Activated T-cell treated with anti-CD3 and anti-CD28 coated beads, Interleukin-2, amount 50 U/mL, for 72 hours (primary cell): ENCODE data around the gene SPATA13. TPM values are rescaled to one million over a fixed set of nuclear protein-coding genes. Genes with fewer than 3 reads are reported as not detected.
"Not testable (repeated sequence)": the region's sequence is repeated elsewhere in the genome, so short reads cannot be mapped to it uniquely, and the experiment has no call there.

ENCODE experiments used
- ATAC-seq, 2 donors: fragments of 150-1000 bp; cut with Tn5 transposase; replicated peaks in 1 of 2; 2 replicates each; pipeline ENCODE4 v1.10.0; 2021; ENCODE audit warnings: moderate library complexity in 2 of 2, mild to moderate bottlenecking in 1 of 2
- DNase-seq, 2 donors: peaks; one replicate each; pipeline ENCODE4 v3.0.0; 2021 to 2022; ENCODE audit warnings: mixed read lengths in 1 of 2
- H3K27ac Mint-ChIP-seq: one replicate; pipeline ENCODE4 v1.8.0; 2022; ENCODE audit warnings: mild to moderate bottlenecking, moderate library complexity, mixed read lengths
- H3K27me3 Mint-ChIP-seq: one replicate; pipeline ENCODE4 v1.8.0; 2022; ENCODE audit warnings: low read depth, mixed read lengths
- H3K36me3 Mint-ChIP-seq, 2 donors: one replicate each; pipeline ENCODE4 v1.8.0; 2022; ENCODE audit warnings: mixed read lengths in 2 of 2, mild to moderate bottlenecking in 1 of 2; ENCODE audit not compliant: insufficient read depth in 2 of 2
- H3K4me1 Mint-ChIP-seq: one replicate; pipeline ENCODE4 v1.8.0; 2022; ENCODE audit warnings: low read depth, mixed read lengths
- H3K4me3 Mint-ChIP-seq, 2 donors: one replicate each; pipeline ENCODE4 v1.8.0; 2022; ENCODE audit warnings: mild to moderate bottlenecking in 2 of 2, mixed read lengths in 2 of 2, moderate library complexity in 2 of 2
- H3K9me3 Mint-ChIP-seq, 2 donors: one replicate each; pipeline ENCODE4 v1.8.0; 2022; ENCODE audit warnings: mixed read lengths in 2 of 2
- total RNA-seq, 2 donors: library from RNA; stranded (reverse); gene quantifications; one replicate each; pipeline ENCODE4 v1.2.3, GENCODE V29; 2022

SPATA13 gene
- 10 to 100 TPM; 60.8 to 68.6 TPM for total RNA-seq

DNA sequence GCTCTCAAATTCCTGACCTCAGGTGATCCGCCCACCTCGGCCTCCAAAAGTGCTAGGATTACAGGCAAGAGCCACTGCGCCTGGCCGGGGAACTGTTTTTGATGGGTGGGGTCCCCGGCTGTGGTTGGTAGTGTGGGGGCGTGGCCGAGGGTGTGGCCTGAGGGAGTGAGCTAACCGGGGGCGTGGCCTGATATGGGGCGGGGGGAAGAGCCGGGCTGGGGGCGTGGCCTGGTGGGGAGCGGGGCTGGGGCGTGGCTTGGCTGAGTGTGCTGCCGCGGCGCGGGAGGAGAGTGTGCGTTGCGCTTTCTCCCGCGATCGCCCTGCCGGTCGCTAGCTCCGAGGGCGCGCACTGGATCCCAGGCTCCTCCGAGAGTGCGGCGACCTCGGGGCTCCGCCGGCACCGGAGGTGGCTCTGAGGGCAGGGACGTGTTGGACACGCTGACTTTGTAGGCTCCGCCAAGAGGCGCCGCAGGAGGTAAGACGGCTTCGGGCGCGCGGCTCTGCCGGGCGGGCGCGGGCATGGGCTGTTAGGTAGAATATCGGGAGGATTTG is at the start of gene SPATA13:
Gene SPATA13, plus strand, starts transcription at position 263 of the 552 bp plus-strand sequence. CDS start 62,210 bp downstream, outside the sequence.
- no peaks in the 10 kb centered on the region for H3K9me3 Mint-ChIP-seq
- no peak within 1 kb of the TSS for H3K27ac Mint-ChIP-seq

DNA sequence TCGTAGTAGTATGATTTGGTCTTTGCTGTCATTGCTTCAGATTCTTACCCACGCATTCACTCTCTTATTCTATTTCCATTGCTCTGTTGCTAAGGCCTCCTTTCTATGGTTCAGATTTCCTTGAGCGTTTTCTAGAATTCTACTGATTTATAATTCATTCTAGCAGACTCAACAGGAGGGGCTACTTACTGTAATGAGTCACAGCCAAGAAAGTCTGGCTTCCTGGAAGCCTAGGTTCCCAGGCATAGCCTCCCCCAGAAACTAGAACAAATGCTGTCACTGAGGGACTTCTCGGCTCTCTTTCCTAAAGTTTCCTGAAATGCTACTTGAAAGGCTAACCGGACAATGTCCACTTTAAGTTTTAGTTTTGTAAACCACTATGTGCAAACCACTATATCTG is 47.7 kb upstream of the SPATA13 start:
- Mint-ChIP-seq H3K27me3 (peaks cover 45% of the 10 kb centered on the region), H3K4me1 (no peaks in the 10 kb centered on the region), H3K9me3 (no peaks in the 10 kb centered on the region), H3K36me3 (no peaks in the 10 kb centered on the region), H3K4me3 (no peak overlapping the region), H3K27ac (no peak overlapping the region)
- ATAC-seq (no peak), DNase-seq (no peak)

More for the DNA sequence above, at the start of gene SPATA13:
- ATAC-seq (peak; percentile 90 to 91), DNase-seq (peak; percentile 94)
- Mint-ChIP-seq H3K27me3 (peaks cover 9% of the 10 kb centered on the region), H3K4me1 (peaks cover 22% of the 10 kb centered on the region), H3K4me3 (peak within 1 kb of the TSS; percentile 93 to 94), H3K36me3 (peaks cover 5 to 7% of the 10 kb centered on the region in 2 donors)

DNA sequence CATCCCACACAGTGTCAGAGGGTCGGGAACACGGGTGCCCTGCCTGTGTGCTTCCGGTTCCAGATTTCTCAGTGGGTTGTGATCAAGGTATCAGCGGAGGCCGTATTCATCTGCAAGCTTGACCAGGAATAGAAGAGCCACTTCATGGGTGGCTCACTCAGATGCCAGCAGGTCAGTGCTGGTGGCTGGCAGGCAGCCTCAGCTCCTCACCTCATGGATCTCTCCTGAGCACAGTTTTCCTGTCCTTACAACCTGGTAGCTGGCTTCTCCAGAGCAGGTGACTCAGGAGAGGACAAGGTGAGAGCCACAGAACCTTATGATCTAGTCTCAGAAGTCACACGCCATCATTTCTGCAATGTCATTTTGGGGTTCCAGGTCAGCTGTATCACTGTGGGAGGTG is 44.8 kb upstream of the SPATA13 start:
- H3K27ac Mint-ChIP-seq, result no peak overlapping the region
- H3K36me3 Mint-ChIP-seq, result no peaks in the 10 kb centered on the region
- H3K27me3 Mint-ChIP-seq, result peaks cover 68% of the 10 kb centered on the region
- ATAC-seq (no peak), DNase-seq (no peak)
- H3K4me3 Mint-ChIP-seq, result no peak overlapping the region
- H3K4me1 Mint-ChIP-seq, result peaks cover 2% of the 10 kb centered on the region
- H3K9me3 Mint-ChIP-seq, result no peaks in the 10 kb centered on the region

DNA sequence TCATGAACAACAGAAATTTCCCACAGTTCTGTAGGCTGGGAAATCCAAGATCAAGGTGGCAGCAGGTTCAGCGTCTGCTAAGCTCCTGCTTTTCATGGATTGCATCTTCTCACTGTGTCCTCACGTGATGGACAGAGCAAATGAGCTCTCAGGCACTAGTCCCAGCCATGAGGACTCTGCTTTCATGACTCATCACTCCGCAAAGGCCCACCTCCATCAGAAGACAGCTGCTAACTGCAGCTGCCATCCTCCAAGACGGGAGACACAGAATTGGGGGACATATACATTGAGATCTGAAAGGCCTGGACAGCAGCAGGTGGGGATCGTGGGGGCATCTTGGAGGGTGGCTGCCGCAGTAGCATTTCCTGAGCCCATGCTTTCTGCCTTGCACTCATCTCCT is 44.4 kb upstream of the SPATA13 start:
- peaks cover 72% of the 10 kb centered on the region for H3K27me3 Mint-ChIP-seq
- no peak overlapping the region for H3K27ac Mint-ChIP-seq
- no peak overlapping the region for H3K4me3 Mint-ChIP-seq
- H3K36me3 Mint-ChIP-seq, result no peaks in the 10 kb centered on the region
- no peak for ATAC-seq
- H3K9me3 Mint-ChIP-seq, result no peaks in the 10 kb centered on the region
- peaks cover 7% of the 10 kb centered on the region for H3K4me1 Mint-ChIP-seq
- no peak for DNase-seq

DNA sequence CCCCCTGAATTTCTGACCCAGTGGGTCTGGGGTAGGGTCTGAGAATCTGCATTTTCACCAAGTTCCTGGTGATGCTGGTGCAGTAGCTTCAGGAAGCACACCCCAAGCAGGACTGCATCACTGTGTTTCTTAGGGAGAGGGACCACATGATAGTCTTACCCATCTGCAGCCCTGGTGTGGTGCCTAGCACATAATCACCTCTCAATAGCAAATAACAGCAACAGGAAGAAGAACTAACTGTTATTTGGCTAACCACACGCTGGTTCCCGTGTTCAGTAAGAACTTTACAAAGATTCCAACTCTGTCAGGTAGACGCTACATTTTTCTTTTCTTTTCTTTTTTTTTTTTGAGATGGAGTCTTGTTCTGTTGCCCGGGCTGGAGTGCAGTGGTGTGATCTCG is 41.9 kb upstream of the SPATA13 start:
- Mint-ChIP-seq H3K4me1 (peaks cover 26% of the 10 kb centered on the region), H3K27ac (no peak overlapping the region)

DNA sequence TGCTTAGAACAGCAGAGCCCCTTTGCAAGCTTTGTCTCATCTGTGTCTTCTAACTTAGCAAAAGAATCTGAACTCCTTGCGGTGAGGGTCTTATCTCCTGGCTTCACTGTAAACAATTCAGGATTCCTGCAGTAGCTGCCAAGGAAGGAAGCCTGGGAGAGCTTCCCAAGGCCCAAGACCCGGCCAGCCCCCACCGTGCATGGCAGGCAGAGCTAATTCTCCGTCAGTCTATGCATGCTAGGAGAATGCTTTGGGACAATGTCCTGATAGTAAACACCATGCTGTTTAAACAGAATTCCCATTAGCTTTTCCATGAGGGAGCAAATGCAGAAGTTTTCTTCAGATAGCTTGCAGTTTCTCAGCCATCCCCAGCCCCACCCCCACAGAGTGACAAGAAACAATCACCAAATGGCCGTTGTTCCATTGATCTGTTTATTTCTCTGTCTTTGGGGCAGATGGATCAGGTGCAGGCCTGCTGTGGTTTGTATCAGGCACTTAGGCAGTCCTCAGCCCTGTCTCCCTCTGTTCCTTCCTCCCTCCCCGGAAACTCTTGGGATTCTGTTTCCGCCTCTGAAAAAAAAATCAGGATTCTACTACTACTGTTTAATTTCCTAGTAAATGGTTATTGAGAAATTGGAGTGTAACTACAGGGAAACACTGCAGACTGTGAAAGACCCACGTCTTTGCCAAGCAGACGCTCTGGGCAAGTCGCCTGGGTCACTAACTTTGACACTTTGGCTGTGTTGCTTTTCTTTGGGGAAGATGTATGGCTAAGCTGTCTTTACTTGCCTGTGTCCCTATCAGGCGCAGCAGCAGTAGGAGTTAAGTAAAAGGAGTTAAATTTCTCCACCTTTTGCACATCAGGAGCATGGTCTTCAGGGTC is 40.7 kb upstream of the SPATA13 start:
- DNase-seq, result no peak
- no peaks in the 10 kb centered on the region for H3K9me3 Mint-ChIP-seq
- H3K4me1 Mint-ChIP-seq, result peaks cover 30% of the 10 kb centered on the region
- no peak overlapping the region for H3K4me3 Mint-ChIP-seq
- H3K27me3 Mint-ChIP-seq, result peaks cover 76% of the 10 kb centered on the region
- H3K36me3 Mint-ChIP-seq, result no peaks in the 10 kb centered on the region
- H3K27ac Mint-ChIP-seq, result no peak overlapping the region
- no peak for ATAC-seq

More for the DNA sequence above, 41.9 kb upstream of the SPATA13 start:
- peaks cover 70% of the 10 kb centered on the region for H3K27me3 Mint-ChIP-seq
- DNase-seq, result no peak
- no peak for ATAC-seq
- H3K36me3 Mint-ChIP-seq, result no peaks in the 10 kb centered on the region
- no peak overlapping the region for H3K4me3 Mint-ChIP-seq
- no peaks in the 10 kb centered on the region for H3K9me3 Mint-ChIP-seq

DNA sequence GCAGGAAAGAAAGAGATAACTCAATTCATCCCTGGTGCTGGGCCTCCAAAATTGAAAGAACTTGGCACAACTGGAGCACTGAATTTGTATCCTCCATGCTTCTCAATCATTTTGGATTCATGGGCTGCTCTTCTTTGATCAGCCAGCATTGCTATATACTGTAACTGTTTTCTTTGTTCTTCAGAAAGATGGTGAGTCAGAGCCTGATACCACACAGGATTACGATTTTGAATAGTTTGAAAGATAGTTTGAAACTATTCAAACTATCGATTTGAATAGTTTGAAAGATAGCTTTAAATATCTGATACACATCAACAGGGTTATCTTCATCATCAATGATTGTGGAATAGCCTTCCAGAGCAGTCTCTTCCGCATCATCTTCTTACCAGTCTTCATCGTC is 38.5 kb upstream of the SPATA13 start:
- not testable (repeated sequence) for DNase-seq, H3K9me3 Mint-ChIP-seq, H3K36me3 Mint-ChIP-seq
- H3K27me3 Mint-ChIP-seq, result peaks cover 90% of the 10 kb centered on the region
- peak; percentile 92 to 96 for ATAC-seq
- peak overlapping the region; percentile 29 to 38 for H3K4me3 Mint-ChIP-seq
- H3K27ac Mint-ChIP-seq, result peak overlapping the region; percentile 1
- peaks cover 44% of the 10 kb centered on the region for H3K4me1 Mint-ChIP-seq

DNA sequence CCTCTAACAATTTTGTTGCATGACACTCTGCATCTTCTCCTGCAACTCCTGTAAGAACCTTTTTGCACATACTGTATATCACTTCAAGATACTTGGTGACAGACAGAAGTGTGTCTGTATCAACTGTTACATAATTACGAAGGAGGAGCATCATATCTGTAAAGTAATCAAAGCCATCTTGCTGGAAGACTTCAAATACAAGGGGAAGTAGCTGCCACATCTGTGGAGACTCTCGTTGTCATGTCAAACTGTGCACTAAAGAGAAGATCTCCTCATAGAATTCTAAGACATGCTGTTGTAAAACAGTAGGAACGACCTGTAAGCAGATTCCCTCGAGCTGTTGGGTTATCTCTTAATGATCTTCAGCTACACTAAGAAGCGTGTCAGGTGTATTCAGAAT is 38.0 kb upstream of the SPATA13 start:
- H3K4me1 Mint-ChIP-seq, result peaks cover 49% of the 10 kb centered on the region
- H3K36me3 Mint-ChIP-seq, result no peaks in the 10 kb centered on the region
- no peak overlapping the region for H3K27ac Mint-ChIP-seq
- no peak for DNase-seq
- H3K27me3 Mint-ChIP-seq, result peaks cover 86% of the 10 kb centered on the region
- no peak for ATAC-seq
- no peaks in the 10 kb centered on the region for H3K9me3 Mint-ChIP-seq
- H3K4me3 Mint-ChIP-seq, result peak overlapping the region; percentile 5 to 29

DNA sequence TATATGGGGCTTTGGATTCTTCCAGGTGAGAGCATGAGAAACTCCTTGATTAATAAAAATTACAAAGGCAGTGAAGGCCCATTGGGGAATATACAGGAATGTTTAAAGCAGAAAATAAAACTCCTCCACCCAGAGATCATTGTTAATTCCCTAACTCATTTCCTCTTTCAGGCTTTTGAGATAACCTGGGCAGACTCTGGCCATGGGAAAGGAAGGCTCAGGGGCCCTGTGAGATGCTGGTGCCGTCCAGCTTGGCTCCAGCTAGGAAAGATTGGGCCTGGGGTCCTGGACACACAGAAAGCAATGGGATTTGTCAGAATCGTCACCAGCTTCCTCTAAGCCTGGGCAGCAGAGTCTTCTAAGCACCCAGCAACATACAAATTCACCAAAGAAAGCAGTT is 36.8 kb upstream of the SPATA13 start:
- H3K4me1 Mint-ChIP-seq, result peaks cover 55% of the 10 kb centered on the region
- H3K9me3 Mint-ChIP-seq, result no peaks in the 10 kb centered on the region
- no peak for ATAC-seq
- no peak overlapping the region for H3K27ac Mint-ChIP-seq
- peaks cover 74% of the 10 kb centered on the region for H3K27me3 Mint-ChIP-seq
- H3K36me3 Mint-ChIP-seq, result no peaks in the 10 kb centered on the region
- H3K4me3 Mint-ChIP-seq, result no peak overlapping the region
- DNase-seq, result no peak

DNA sequence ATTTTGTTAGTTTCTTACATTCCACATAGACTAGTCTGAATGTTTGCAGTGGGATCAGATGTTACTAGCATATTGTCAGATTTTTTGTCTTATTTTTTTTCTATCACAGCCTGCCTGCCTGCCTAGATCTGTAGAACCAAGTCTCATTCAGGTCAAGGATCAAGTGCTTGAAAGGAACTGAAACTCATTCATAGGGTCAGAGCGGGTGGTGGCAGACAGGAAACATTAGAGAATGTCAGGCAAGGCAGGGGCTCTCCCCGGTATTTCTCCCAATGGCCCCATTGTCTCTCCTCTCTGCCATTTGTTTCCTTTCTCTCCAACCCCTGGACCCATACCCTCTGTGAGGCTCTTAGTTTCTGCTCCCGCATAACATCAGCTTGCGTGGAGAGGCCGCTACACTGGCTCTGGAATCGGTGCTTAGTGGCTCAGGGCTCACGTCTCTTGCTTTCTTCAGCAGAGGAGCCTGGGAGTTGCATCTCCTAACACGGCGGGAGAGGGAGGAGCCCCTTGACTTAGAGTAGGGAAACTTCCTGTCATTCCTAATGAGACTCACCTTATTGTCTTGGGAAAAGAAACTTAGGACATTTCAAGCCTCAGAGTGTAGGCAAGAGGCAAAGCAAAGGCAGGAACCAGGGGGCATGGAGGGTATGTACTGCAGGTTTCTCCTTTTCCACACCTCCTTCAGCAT is 35.6 kb upstream of the SPATA13 start:
- ATAC-seq, result no peak
- Mint-ChIP-seq H3K27me3 (peaks cover 68% of the 10 kb centered on the region), H3K9me3 (no peaks in the 10 kb centered on the region), H3K4me1 (peaks cover 56% of the 10 kb centered on the region), H3K4me3 (no peak overlapping the region), H3K36me3 (no peaks in the 10 kb centered on the region), H3K27ac (no peak overlapping the region)
- DNase-seq, result no peak

DNA sequence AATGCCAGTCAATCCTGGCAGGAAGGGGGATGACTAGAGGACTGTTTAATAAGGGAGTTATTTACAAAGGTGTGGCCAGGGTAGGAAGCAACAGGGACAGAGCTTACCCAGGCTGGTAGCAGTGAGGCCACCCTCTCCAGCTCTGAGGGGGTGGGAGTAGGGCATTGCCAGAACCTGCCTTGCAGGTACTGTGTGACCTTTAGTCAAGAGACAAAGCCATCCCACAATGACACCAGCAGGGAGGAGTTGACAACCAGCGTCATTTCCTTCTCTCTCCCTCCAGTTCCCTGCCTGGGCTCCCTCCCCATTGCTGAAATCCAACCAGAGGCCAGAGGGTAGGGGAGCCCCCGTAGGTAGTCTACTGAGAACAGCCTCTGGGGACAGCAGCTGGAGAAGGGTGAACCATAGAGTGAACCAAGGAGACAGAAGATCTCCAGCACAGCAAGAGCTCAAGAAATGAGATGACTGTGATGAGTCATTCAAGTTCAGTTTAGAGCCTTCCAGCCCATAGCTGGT is 33.3 kb upstream of the SPATA13 start:
- Mint-ChIP-seq H3K27me3 (peaks cover 66% of the 10 kb centered on the region), H3K9me3 (peaks cover 5 to 6% of the 10 kb centered on the region in 2 donors), H3K4me1 (peaks cover 45% of the 10 kb centered on the region), H3K27ac (peak overlapping the region; percentile 23), H3K4me3 (peak overlapping the region; percentile 8 to 66), H3K36me3 (peaks cover 6 to 8% of the 10 kb centered on the region in 2 donors)
- DNase-seq (peak; percentile 35 to 46), ATAC-seq (peak; percentile 93 to 94)

DNA sequence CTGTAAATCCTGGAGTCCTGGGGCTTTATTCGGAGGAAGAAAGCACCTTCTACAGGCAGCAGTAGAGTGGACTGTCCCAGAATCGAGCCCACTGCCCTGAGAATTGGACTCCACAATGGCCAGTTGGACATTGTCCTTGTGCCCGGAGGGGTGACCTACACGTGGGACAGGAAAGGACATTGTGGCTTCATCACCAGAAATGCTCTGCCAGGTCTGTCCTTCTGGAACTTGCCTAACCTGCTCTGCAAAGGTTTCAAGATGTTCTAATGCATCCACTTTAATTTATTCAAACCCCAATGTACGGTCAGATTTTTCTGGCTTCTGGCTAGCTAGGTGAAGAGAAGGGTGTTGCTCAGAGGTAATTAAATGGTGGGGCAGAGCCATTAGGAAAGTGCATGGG is 32.4 kb upstream of the SPATA13 start:
- H3K4me3 Mint-ChIP-seq, result no peak overlapping the region
- ATAC-seq (no peak), DNase-seq (no peak)
- no peak overlapping the region for H3K27ac Mint-ChIP-seq
- H3K9me3 Mint-ChIP-seq, result peaks cover 5 to 6% of the 10 kb centered on the region in 2 donors
- H3K27me3 Mint-ChIP-seq, result peaks cover 57% of the 10 kb centered on the region
- H3K36me3 Mint-ChIP-seq, result peaks cover 6 to 8% of the 10 kb centered on the region in 2 donors
- peaks cover 36% of the 10 kb centered on the region for H3K4me1 Mint-ChIP-seq

DNA sequence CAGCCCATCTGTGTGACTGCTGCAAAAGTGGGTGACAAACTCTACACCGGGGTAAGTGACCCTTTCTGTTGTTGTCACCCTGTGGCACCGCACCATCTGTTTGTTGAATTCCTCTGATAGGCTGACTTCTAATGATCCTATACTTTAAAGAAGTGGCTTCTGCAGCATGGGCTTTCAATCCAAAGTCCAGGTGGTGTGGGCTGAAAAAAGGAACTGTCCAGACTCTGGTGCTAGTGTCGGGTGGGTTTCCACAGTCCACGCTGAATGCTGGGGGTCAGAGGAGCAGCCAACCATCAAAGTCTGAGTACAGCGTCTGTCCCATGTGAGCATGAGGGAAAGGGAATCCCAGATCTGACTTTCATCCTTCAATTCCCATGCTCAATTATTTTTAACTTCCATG is 31.6 kb upstream of the SPATA13 start:
- H3K4me1 Mint-ChIP-seq, result peaks cover 36% of the 10 kb centered on the region
- peaks cover 6 to 8% of the 10 kb centered on the region in 2 donors for H3K36me3 Mint-ChIP-seq
- ATAC-seq, result no peak
- H3K27me3 Mint-ChIP-seq, result peaks cover 57% of the 10 kb centered on the region
- H3K27ac Mint-ChIP-seq, result no peak overlapping the region
- no peak overlapping the region for H3K4me3 Mint-ChIP-seq
- no peak for DNase-seq
- H3K9me3 Mint-ChIP-seq, result peaks cover 5 to 6% of the 10 kb centered on the region in 2 donors
